Lower lobe of right lung (tissue), 2 donors: ENCODE results near the gene VWA3B. TPM values are rescaled to one million over a fixed set of nuclear protein-coding genes. Genes with fewer than 3 reads are reported as not detected.
"Not testable (repeated sequence)": the region's sequence is repeated elsewhere in the genome, so short reads cannot be mapped to it uniquely, and the experiment has no call there.

Experiments
- ATAC-seq, 2 donors: fragments of 200-7000 bp; cut with Tn5 transposase; one replicate each; pipeline ENCODE4 v1.9.1; 2020 to 2022; ENCODE audit warnings: mild to moderate bottlenecking in 2 of 2, moderate library complexity in 2 of 2
- DNase-seq: peaks from one replicate; pipeline ENCODE4 v3.0.0-alpha.2; 2020
- H3K27ac ChIP-seq: fragments of 200-600 bp; one replicate; pipeline ENCODE4 v1.8.0; 2022
- H3K27me3 ChIP-seq: fragments of 200-600 bp; one replicate; pipeline ENCODE4 v1.8.0; 2022; ENCODE audit warnings: low read depth
- H3K36me3 ChIP-seq: fragments of 200-600 bp; one replicate; pipeline ENCODE4 v1.8.0; 2022; ENCODE audit warnings: mild to moderate bottlenecking
- H3K4me1 ChIP-seq: fragments of 200-600 bp; one replicate; pipeline ENCODE4 v1.8.0; 2022
- H3K4me3 ChIP-seq: fragments of 200-600 bp; one replicate; pipeline ENCODE4 v1.8.0; 2022; ENCODE audit warnings: mild to moderate bottlenecking
- H3K9me3 ChIP-seq: fragments of 200-600 bp; one replicate; pipeline ENCODE4 v1.8.0; 2022
- intact Hi-C: fragments of 100-400 bp; cut with DNase I; formaldehyde crosslinking; loops from one replicate; pipeline ENCODE4 v1.11.0; 2022
- total RNA-seq: library from RNA; stranded (reverse); fragmentation: NEBNext Ultra II Directional; extraction: Animal tissue kit (Norgen Biotek cat#: 25700); gene quantifications from one replicate; pipeline ENCODE4 v1.2.1, GENCODE V29; 2021
- TF ChIP-seq, protein P1 (sequence below): fragments of 200-600 bp; IDR thresholded peaks from one replicate; pipeline ENCODE4 v1.8.0; 2022; ENCODE audit warnings: antibody characterized with exemption, mild to moderate bottlenecking
- donor health status: DM: no; HTN: yes; CAD: no; lungs with severe emphysema.

Gene VWA3B
- total RNA-seq, 1 donor from 2014 or later = 7.9 TPM

DNA sequence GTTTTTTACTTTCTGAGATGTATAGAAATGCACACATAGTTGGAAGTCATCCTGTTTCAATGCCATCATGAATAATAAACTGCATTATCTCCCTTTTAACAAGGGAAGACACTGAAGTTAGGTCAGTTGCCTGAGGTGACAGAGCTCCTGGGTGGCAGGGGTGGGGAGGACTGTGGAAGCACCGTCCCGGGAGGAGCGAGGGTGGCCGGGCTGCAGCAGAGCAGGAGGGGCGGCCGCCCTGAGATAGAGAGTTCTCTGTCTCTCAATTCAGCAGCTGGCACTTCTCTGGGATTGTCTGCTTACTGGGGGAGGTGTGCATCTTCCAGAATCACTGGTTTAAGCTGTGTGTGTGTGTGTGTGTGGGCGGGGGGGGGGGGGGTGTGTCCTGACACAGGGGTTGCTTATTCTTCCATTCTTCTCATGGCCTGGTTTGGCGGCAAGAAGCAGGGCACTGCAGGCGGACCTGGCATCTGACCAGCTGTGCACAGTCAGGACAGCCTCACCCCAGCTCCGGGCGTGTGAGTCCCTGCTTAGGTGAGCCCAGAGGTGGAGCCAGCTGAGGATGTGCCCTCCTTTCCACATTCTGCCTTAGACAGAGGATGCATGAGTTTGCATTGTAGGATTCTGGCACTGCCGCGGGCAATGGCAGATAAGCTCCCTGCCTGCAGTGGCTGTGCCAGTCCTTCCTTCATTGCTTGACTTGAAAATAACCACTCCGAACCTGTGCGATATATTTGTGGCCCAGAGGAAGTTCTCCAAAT lies 40.4 kb downstream of the VWA3B start:
- no peak for DNase-seq
- Histone ChIP-seq H3K27me3 (peaks cover 12% of the 10 kb centered on the region), H3K27ac (no peak overlapping the region), H3K4me3 (no peak overlapping the region), H3K36me3 (no peaks in the 10 kb centered on the region), H3K4me1 (no peaks in the 10 kb centered on the region), H3K9me3 (no peaks in the 10 kb centered on the region)
- ATAC-seq = peak in 1 of 2 donors; percentile 21
- TF ChIP-seq, protein P1, sequence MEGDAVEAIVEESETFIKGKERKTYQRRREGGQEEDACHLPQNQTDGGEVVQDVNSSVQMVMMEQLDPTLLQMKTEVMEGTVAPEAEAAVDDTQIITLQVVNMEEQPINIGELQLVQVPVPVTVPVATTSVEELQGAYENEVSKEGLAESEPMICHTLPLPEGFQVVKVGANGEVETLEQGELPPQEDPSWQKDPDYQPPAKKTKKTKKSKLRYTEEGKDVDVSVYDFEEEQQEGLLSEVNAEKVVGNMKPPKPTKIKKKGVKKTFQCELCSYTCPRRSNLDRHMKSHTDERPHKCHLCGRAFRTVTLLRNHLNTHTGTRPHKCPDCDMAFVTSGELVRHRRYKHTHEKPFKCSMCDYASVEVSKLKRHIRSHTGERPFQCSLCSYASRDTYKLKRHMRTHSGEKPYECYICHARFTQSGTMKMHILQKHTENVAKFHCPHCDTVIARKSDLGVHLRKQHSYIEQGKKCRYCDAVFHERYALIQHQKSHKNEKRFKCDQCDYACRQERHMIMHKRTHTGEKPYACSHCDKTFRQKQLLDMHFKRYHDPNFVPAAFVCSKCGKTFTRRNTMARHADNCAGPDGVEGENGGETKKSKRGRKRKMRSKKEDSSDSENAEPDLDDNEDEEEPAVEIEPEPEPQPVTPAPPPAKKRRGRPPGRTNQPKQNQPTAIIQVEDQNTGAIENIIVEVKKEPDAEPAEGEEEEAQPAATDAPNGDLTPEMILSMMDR = no peak
- intact Hi-C loops = no loop called here

DNA sequence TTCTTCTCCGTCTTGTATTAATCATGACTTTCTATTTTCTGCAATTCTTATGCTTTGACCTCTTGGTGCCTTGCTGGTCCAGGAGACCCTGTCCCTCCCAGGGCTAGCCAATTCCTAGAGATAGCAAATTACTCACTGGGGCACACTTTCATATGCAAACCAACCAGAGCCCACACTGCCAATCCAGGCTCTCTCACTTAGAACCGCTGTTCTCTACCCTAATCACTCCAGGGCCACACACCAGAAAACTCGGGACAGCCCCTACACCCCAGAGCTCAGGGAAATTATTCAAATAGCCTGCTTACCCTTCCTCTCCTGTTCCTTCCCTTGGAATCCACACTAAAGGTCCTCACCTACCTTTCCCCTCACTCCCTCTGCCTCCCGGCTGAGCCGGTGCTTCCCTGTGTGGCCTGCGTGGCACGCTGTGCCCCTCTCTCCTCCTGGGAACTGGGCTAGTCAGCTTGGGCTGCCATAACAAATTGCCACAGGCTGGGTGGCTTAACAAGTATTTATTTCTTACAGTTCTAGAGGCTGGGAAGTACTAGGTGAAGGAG lies 41.7 kb downstream of the VWA3B start:
- H3K4me3 ChIP-seq = no peak overlapping the region
- ATAC-seq (no peak), DNase-seq (no peak)
- intact Hi-C loops = no loop called here
- H3K9me3 ChIP-seq = no peaks in the 10 kb centered on the region
- no peaks in the 10 kb centered on the region for H3K4me1 ChIP-seq
- H3K36me3 ChIP-seq = no peaks in the 10 kb centered on the region
- peaks cover 20% of the 10 kb centered on the region for H3K27me3 ChIP-seq
- no peak overlapping the region for H3K27ac ChIP-seq
- TF ChIP-seq, protein P1 = no peak

DNA sequence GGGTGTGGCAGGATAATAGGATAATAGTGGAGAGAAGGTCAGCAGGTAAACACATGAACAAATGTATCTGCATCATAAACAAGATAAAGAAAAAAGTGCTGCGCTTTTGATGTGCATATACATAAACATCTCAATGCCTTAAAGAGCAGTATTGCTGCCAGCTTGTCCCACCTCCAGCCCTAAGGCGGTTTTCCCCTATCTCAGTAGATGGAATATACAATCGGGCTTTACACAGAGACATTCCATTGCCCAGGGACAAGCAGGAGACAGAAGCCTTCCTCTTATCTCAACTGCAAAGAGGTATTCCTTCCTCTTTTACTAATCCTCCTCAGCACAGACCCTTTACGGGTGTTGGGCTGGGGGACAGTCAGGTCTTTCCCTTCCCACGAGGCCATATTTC lies 43.1 kb downstream of the VWA3B start:
- H3K36me3 ChIP-seq, DNase-seq, H3K9me3 ChIP-seq, H3K27ac ChIP-seq, ATAC-seq, intact Hi-C loops, H3K4me3 ChIP-seq, H3K4me1 ChIP-seq: not testable (repeated sequence)
- H3K27me3 ChIP-seq = peaks cover 17% of the 10 kb centered on the region

DNA sequence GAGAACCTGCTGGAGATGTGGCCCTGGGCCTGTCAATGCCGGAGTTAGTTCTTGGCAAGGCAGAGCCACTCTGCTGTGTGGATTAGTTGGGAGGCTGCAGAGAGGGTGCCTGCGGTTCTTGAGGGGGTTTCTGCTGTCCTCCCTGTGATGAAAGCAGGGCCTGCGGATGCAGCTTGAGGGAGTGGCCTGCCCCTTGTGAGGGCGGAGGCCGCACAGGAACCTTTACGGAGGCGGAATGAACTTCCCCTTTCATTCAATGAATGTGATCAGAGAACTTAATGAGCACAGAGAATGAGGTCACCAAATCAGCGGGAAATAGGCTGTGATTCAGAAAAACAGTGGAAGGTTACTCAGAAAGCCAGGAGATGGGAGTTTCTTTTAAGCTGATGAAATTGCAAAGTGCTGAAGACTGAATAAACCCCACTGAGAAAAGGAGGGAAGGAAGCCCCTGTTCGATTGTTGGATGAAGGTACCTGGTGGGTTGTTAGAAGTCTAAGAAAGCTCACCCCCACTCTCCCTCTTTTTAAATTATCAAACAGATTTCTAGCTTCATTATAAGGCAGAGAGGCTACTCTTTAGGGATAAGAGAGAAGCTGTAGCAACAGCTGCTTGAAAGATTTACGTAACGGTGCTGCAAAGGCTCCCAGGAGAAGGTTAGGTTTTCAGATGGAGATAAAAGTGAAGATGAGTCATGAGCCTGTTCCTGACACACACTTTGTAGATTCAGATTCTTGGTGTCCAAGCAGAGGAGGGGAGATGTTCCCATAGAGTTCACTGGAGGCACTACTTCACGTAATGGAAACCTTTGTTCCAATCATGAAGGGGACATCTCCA lies 47.4 kb downstream of the VWA3B start:
- DNase-seq = peak; percentile 59
- Histone ChIP-seq H3K4me3 (no peak overlapping the region), H3K36me3 (no peaks in the 10 kb centered on the region), H3K9me3 (no peaks in the 10 kb centered on the region), H3K27ac (no peak overlapping the region), H3K27me3 (peaks cover 12% of the 10 kb centered on the region), H3K4me1 (no peaks in the 10 kb centered on the region)
- peak; percentile 57 to 72 for ATAC-seq
- intact Hi-C loops = no loop called here
- TF ChIP-seq, protein P1 = no peak

DNA sequence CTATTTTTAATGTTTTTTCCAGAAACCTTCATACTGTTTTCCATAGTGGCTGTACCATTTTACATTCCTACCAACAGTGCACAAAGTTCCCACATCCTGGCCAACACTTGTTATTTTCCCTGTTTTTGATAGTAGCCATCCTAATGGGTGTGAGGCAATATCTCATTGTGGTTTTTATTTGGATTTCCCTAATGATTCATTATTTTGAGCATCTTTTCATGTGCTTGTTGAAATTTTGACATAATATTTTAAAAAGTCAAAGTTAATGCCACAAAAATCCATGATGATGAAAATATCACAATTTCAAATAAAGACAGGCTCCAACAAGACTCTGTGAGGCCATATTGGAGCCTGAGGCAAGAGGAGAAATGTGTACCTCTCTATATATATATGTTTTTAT lies 50.2 kb downstream of the VWA3B start:
- no peak for ATAC-seq

DNA sequence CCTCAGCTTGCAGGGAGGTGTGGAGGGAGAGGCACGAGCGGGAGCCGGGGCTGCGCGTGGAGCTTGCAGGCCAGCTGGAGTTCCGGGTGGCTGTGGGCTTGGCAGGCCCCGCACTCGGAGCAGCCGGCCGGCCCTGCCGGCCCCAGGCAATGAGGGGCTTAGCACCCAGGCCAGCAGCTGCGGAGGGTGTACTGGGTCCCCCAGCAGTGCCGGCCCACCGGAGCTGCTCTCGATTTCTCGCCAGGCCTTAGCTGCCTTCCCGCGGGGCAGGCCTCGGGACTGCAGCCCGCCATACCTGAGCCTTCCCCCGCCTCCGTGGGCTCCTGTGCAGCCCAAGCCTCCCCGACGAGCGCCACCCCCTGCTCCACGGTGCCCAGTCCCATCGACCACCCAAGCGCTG lies 52.0 kb downstream of the VWA3B start:
- intact Hi-C loops, H3K4me3 ChIP-seq, ATAC-seq, H3K27me3 ChIP-seq, H3K4me1 ChIP-seq, DNase-seq, H3K36me3 ChIP-seq, H3K27ac ChIP-seq, H3K9me3 ChIP-seq: not testable (repeated sequence)

More for the DNA sequence above, 50.2 kb downstream of the VWA3B start:
- H3K4me1 ChIP-seq = no peaks in the 10 kb centered on the region
- TF ChIP-seq, protein P1 = no peak
- DNase-seq = no peak
- no peaks in the 10 kb centered on the region for H3K36me3 ChIP-seq
- H3K27ac ChIP-seq = no peak overlapping the region
- peaks cover 9% of the 10 kb centered on the region for H3K27me3 ChIP-seq
- intact Hi-C loops = no loop called here
- no peaks in the 10 kb centered on the region for H3K9me3 ChIP-seq
- no peak overlapping the region for H3K4me3 ChIP-seq
